ENCODE measurements around the gene PSMD9.

PSMD9 gene

GRCh38 chr12:121939992-121940766 is 51.6 kb downstream of the PSMD9 start:
- TF ChIP-seq CTCF (IDR thresholded peaks at IDR 0.05; ENCODE audit: low read depth, low read length): no peak
- H3K4me3 ChIP-seq (ENCODE audit: low read depth, low read length): no peak overlapping the region

- no peak for TF ChIP-seq CTCF (IDR thresholded peaks at IDR 0.05; ENCODE audit: low read depth, low read length)
- H3K4me3 ChIP-seq (ENCODE audit: low read depth, low read length): no peak overlapping the region
These were observed 53.6 kb downstream of the PSMD9 start for GRCh38 chr12:121942145-121942718.

- no peak overlapping the region for H3K4me3 ChIP-seq (ENCODE audit: low read depth, low read length)
- no peak for TF ChIP-seq CTCF (IDR thresholded peaks at IDR 0.05; ENCODE audit: low read depth, low read length)
These were observed 55.3 kb downstream of the PSMD9 start for GRCh38 chr12:121943926-121944325.

GRCh38 chr12:121946313-121947025 is 57.9 kb downstream of the PSMD9 start:
- TF ChIP-seq CTCF (IDR thresholded peaks at IDR 0.05; ENCODE audit: low read depth, low read length): no peak
- H3K4me3 ChIP-seq (ENCODE audit: low read depth, low read length): no peak overlapping the region

- H3K4me3 ChIP-seq (ENCODE audit: low read depth, low read length): no peak overlapping the region
- no peak for TF ChIP-seq CTCF (IDR thresholded peaks at IDR 0.05; ENCODE audit: low read depth, low read length)
These were observed 59.4 kb downstream of the PSMD9 start for GRCh38 chr12:121947981-121948380.

- TF ChIP-seq CTCF (IDR thresholded peaks at IDR 0.05; ENCODE audit: low read depth, low read length): no peak
- H3K4me3 ChIP-seq (ENCODE audit: low read depth, low read length): peak overlapping the region; percentile 36
These were observed 61.2 kb downstream of the PSMD9 start for GRCh38 chr12:121949648-121950397.

Data from WI38 (cell line).